ENCODE measurements around the gene TBC1D21.

DNA sequence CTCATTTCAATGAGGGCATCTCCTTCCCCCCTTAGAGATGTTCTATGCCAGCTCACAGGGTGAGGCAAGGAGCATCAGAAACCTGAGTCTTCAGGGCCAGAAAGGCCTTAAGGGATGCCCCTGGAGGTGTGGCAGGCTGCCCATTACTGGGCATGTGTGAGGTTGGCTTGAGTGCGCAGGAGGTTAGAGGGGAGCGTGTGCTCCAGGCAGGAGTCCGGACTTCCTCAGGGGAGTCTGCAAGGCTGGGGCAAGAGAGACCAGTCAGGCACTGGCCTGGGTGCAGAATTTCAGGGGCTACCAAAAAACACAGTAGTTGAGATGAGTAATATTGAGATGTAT, 54.8 kb downstream of the TBC1D21 start:
- TF ChIP-seq, protein P1, sequence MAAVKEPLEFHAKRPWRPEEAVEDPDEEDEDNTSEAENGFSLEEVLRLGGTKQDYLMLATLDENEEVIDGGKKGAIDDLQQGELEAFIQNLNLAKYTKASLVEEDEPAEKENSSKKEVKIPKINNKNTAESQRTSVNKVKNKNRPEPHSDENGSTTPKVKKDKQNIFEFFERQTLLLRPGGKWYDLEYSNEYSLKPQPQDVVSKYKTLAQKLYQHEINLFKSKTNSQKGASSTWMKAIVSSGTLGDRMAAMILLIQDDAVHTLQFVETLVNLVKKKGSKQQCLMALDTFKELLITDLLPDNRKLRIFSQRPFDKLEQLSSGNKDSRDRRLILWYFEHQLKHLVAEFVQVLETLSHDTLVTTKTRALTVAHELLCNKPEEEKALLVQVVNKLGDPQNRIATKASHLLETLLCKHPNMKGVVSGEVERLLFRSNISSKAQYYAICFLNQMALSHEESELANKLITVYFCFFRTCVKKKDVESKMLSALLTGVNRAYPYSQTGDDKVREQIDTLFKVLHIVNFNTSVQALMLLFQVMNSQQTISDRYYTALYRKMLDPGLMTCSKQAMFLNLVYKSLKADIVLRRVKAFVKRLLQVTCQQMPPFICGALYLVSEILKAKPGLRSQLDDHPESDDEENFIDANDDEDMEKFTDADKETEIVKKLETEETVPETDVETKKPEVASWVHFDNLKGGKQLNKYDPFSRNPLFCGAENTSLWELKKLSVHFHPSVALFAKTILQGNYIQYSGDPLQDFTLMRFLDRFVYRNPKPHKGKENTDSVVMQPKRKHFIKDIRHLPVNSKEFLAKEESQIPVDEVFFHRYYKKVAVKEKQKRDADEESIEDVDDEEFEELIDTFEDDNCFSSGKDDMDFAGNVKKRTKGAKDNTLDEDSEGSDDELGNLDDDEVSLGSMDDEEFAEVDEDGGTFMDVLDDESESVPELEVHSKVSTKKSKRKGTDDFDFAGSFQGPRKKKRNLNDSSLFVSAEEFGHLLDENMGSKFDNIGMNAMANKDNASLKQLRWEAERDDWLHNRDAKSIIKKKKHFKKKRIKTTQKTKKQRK (IDR thresholded peaks at IDR 0.05; ENCODE audit: low read depth, low read length), result no peak
- TF ChIP-seq CEBPB (IDR thresholded peaks at IDR 0.05; ENCODE audit: borderline replicate concordance in 1 of 2, low read depth in 2 of 2, low read length in 2 of 2) (no peak), REST (IDR thresholded peaks at IDR 0.05; ENCODE audit: low read depth, low read length) (no peak), MEF2B (IDR thresholded peaks at IDR 0.05; ENCODE audit: partially characterized antibody, poor library complexity, severe bottlenecking) (no peak), ZNF687 (IDR thresholded peaks at IDR 0.05) (no peak), ESRRA (IDR thresholded peaks at IDR 0.05; ENCODE audit: low read length) (no peak), POLR2AphosphoS5 (IDR thresholded peaks at IDR 0.05; ENCODE audit: low read length) (no peak)
- TF ChIP-seq, protein P2, sequence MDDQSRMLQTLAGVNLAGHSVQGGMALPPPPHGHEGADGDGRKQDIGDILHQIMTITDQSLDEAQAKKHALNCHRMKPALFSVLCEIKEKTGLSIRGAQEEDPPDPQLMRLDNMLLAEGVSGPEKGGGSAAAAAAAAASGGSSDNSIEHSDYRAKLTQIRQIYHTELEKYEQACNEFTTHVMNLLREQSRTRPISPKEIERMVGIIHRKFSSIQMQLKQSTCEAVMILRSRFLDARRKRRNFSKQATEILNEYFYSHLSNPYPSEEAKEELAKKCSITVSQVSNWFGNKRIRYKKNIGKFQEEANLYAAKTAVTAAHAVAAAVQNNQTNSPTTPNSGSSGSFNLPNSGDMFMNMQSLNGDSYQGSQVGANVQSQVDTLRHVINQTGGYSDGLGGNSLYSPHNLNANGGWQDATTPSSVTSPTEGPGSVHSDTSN (IDR thresholded peaks at IDR 0.05; ENCODE audit: insufficient replicate concordance, low read depth, low read length), result no peak
